ENCODE results near the gene FTHL17.

The FTHL17 gene

GRCh38 chrX:31092476-31092875 is 20.6 kb upstream of the FTHL17 start:
- H3K9me3 ChIP-seq (ENCODE audit: control insufficient read depth, low read length), result no peaks in the 10 kb centered on the region
- 92 to 100% methylated on average over 1 to 2 of the region's 3 CpGs for WGBS, 2 experiments
- H3K27ac ChIP-seq (ENCODE audit: insufficient read depth, low read depth, low read length, poor library complexity, severe bottlenecking), result no peak overlapping the region

GRCh38 chrX:31091819-31092218 is 20.0 kb upstream of the FTHL17 start:
- no peak overlapping the region for H3K27ac ChIP-seq (ENCODE audit: insufficient read depth, low read depth, low read length, poor library complexity, severe bottlenecking)
- no peaks in the 10 kb centered on the region for H3K4me1 ChIP-seq (ENCODE audit: control insufficient read depth, insufficient read depth, low read length)
- no peaks in the 10 kb centered on the region for H3K36me3 ChIP-seq (ENCODE audit: control insufficient read depth, insufficient read depth, low read length)
- no peaks in the 10 kb centered on the region for H3K9me3 ChIP-seq (ENCODE audit: control insufficient read depth, low read length)
- WGBS, 2 experiments, result 100% methylated on average over 1 of the region's 1 CpG
- no peaks in the 10 kb centered on the region for H3K27me3 ChIP-seq (ENCODE audit: control insufficient read depth, insufficient read depth, low read length, poor library complexity, severe bottlenecking)
- no peak overlapping the region for H3K4me3 ChIP-seq (ENCODE audit: insufficient read depth, low read depth, low read length)

More at GRCh38 chrX:31092476-31092875, 20.6 kb upstream of the FTHL17 start:
- no peaks in the 10 kb centered on the region for H3K36me3 ChIP-seq (ENCODE audit: control insufficient read depth, insufficient read depth, low read length)
- H3K4me1 ChIP-seq (ENCODE audit: control insufficient read depth, insufficient read depth, low read length), result no peaks in the 10 kb centered on the region
- no peak overlapping the region for H3K4me3 ChIP-seq (ENCODE audit: insufficient read depth, low read depth, low read length)
- no peaks in the 10 kb centered on the region for H3K27me3 ChIP-seq (ENCODE audit: control insufficient read depth, insufficient read depth, low read length, poor library complexity, severe bottlenecking)

- Histone ChIP-seq H3K27me3 (ENCODE audit: control insufficient read depth, insufficient read depth, low read length, poor library complexity, severe bottlenecking) (no peaks in the 10 kb centered on the region), H3K4me1 (ENCODE audit: control insufficient read depth, insufficient read depth, low read length) (no peaks in the 10 kb centered on the region), H3K4me3 (ENCODE audit: insufficient read depth, low read depth, low read length) (no peak overlapping the region), H3K9me3 (ENCODE audit: control insufficient read depth, low read length) (no peaks in the 10 kb centered on the region), H3K36me3 (ENCODE audit: control insufficient read depth, insufficient read depth, low read length) (no peaks in the 10 kb centered on the region), H3K27ac (ENCODE audit: insufficient read depth, low read depth, low read length, poor library complexity, severe bottlenecking) (no peak overlapping the region)
- 80 to 83% methylated on average over 1 of the region's 2 CpGs for WGBS, 2 experiments
Measured at GRCh38 chrX:31074522-31074921, 2.7 kb upstream of the FTHL17 start.

- H3K9me3 ChIP-seq (ENCODE audit: control insufficient read depth, low read length), result no peaks in the 10 kb centered on the region
- no peaks in the 10 kb centered on the region for H3K27me3 ChIP-seq (ENCODE audit: control insufficient read depth, insufficient read depth, low read length, poor library complexity, severe bottlenecking)
- no peaks in the 10 kb centered on the region for H3K36me3 ChIP-seq (ENCODE audit: control insufficient read depth, insufficient read depth, low read length)
- H3K4me3 ChIP-seq (ENCODE audit: insufficient read depth, low read depth, low read length), result no peak overlapping the region
- 94 to 96% methylated on average over 18 of the region's 18 CpGs for WGBS, 2 experiments
- H3K4me1 ChIP-seq (ENCODE audit: control insufficient read depth, insufficient read depth, low read length), result no peaks in the 10 kb centered on the region
- H3K27ac ChIP-seq (ENCODE audit: insufficient read depth, low read depth, low read length, poor library complexity, severe bottlenecking), result no peak overlapping the region
Measured at GRCh38 chrX:31071262-31071661, 579 bp downstream of the FTHL17 start.

GRCh38 chrX:31070057-31070468 is 1.8 kb downstream of the FTHL17 start:
- H3K27ac ChIP-seq (ENCODE audit: insufficient read depth, low read depth, low read length, poor library complexity, severe bottlenecking), result no peak overlapping the region
- H3K36me3 ChIP-seq (ENCODE audit: control insufficient read depth, insufficient read depth, low read length), result no peaks in the 10 kb centered on the region
- H3K9me3 ChIP-seq (ENCODE audit: control insufficient read depth, low read length), result no peaks in the 10 kb centered on the region
- no peaks in the 10 kb centered on the region for H3K4me1 ChIP-seq (ENCODE audit: control insufficient read depth, insufficient read depth, low read length)
- no peaks in the 10 kb centered on the region for H3K27me3 ChIP-seq (ENCODE audit: control insufficient read depth, insufficient read depth, low read length, poor library complexity, severe bottlenecking)
- no peak overlapping the region for H3K4me3 ChIP-seq (ENCODE audit: insufficient read depth, low read depth, low read length)

GRCh38 chrX:31063114-31063513 is 8.7 kb downstream of the FTHL17 start:
- H3K27ac ChIP-seq (ENCODE audit: insufficient read depth, low read depth, low read length, poor library complexity, severe bottlenecking), result no peak overlapping the region
- no peaks in the 10 kb centered on the region for H3K4me1 ChIP-seq (ENCODE audit: control insufficient read depth, insufficient read depth, low read length)
- H3K36me3 ChIP-seq (ENCODE audit: control insufficient read depth, insufficient read depth, low read length), result no peaks in the 10 kb centered on the region
- WGBS, 2 experiments, result 92 to 100% methylated on average over 1 of the region's 1 CpG
- no peaks in the 10 kb centered on the region for H3K27me3 ChIP-seq (ENCODE audit: control insufficient read depth, insufficient read depth, low read length, poor library complexity, severe bottlenecking)
- H3K9me3 ChIP-seq (ENCODE audit: control insufficient read depth, low read length), result no peaks in the 10 kb centered on the region
- no peak overlapping the region for H3K4me3 ChIP-seq (ENCODE audit: insufficient read depth, low read depth, low read length)

- 91 to 98% methylated on average over 2 to 3 of the region's 3 CpGs for WGBS, 2 experiments
- H3K27me3 ChIP-seq (ENCODE audit: control insufficient read depth, insufficient read depth, low read length, poor library complexity, severe bottlenecking), result no peaks in the 10 kb centered on the region
- H3K4me3 ChIP-seq (ENCODE audit: insufficient read depth, low read depth, low read length), result no peak overlapping the region
- H3K27ac ChIP-seq (ENCODE audit: insufficient read depth, low read depth, low read length, poor library complexity, severe bottlenecking), result no peak overlapping the region
- no peaks in the 10 kb centered on the region for H3K9me3 ChIP-seq (ENCODE audit: control insufficient read depth, low read length)
- H3K36me3 ChIP-seq (ENCODE audit: control insufficient read depth, insufficient read depth, low read length), result no peaks in the 10 kb centered on the region
- H3K4me1 ChIP-seq (ENCODE audit: control insufficient read depth, insufficient read depth, low read length), result no peaks in the 10 kb centered on the region
Measured at GRCh38 chrX:31061091-31061490, 10.8 kb downstream of the FTHL17 start.

- WGBS, 2 experiments, result 76 to 79% methylated on average over 4 of the region's 4 CpGs
- Histone ChIP-seq H3K27ac (ENCODE audit: insufficient read depth, low read depth, low read length, poor library complexity, severe bottlenecking) (no peak overlapping the region), H3K27me3 (ENCODE audit: control insufficient read depth, insufficient read depth, low read length, poor library complexity, severe bottlenecking) (no peaks in the 10 kb centered on the region), H3K4me3 (ENCODE audit: insufficient read depth, low read depth, low read length) (no peak overlapping the region), H3K4me1 (ENCODE audit: control insufficient read depth, insufficient read depth, low read length) (no peaks in the 10 kb centered on the region), H3K9me3 (ENCODE audit: control insufficient read depth, low read length) (no peaks in the 10 kb centered on the region), H3K36me3 (ENCODE audit: control insufficient read depth, insufficient read depth, low read length) (no peaks in the 10 kb centered on the region)
Measured at GRCh38 chrX:31060016-31060415, 11.8 kb downstream of the FTHL17 start.

GRCh38 chrX:31058284-31058683 is 13.6 kb downstream of the FTHL17 start:
- 95 to 98% methylated on average over 7 of the region's 7 CpGs for WGBS, 2 experiments
- no peaks in the 10 kb centered on the region for H3K4me1 ChIP-seq (ENCODE audit: control insufficient read depth, insufficient read depth, low read length)

GRCh38 chrX:31057691-31058090 is 14.2 kb downstream of the FTHL17 start:
- WGBS, 2 experiments, result 86% methylated on average over 2 of the region's 4 CpGs; no CpG with 5 or more reads in 1 of the 2 experiments
- no peaks in the 10 kb centered on the region for H3K9me3 ChIP-seq (ENCODE audit: control insufficient read depth, low read length)
- H3K27ac ChIP-seq (ENCODE audit: insufficient read depth, low read depth, low read length, poor library complexity, severe bottlenecking), result no peak overlapping the region
- H3K4me3 ChIP-seq (ENCODE audit: insufficient read depth, low read depth, low read length), result no peak overlapping the region
- H3K27me3 ChIP-seq (ENCODE audit: control insufficient read depth, insufficient read depth, low read length, poor library complexity, severe bottlenecking), result no peaks in the 10 kb centered on the region
- H3K36me3 ChIP-seq (ENCODE audit: control insufficient read depth, insufficient read depth, low read length), result no peaks in the 10 kb centered on the region
- no peaks in the 10 kb centered on the region for H3K4me1 ChIP-seq (ENCODE audit: control insufficient read depth, insufficient read depth, low read length)

More at GRCh38 chrX:31058284-31058683, 13.6 kb downstream of the FTHL17 start:
- H3K9me3 ChIP-seq (ENCODE audit: control insufficient read depth, low read length), result no peaks in the 10 kb centered on the region
- no peak overlapping the region for H3K27ac ChIP-seq (ENCODE audit: insufficient read depth, low read depth, low read length, poor library complexity, severe bottlenecking)
- H3K36me3 ChIP-seq (ENCODE audit: control insufficient read depth, insufficient read depth, low read length), result no peaks in the 10 kb centered on the region
- H3K4me3 ChIP-seq (ENCODE audit: insufficient read depth, low read depth, low read length), result no peak overlapping the region
- H3K27me3 ChIP-seq (ENCODE audit: control insufficient read depth, insufficient read depth, low read length, poor library complexity, severe bottlenecking), result no peaks in the 10 kb centered on the region

- no peaks in the 10 kb centered on the region for H3K4me1 ChIP-seq (ENCODE audit: control insufficient read depth, insufficient read depth, low read length)
- H3K4me3 ChIP-seq (ENCODE audit: insufficient read depth, low read depth, low read length), result no peak overlapping the region
- WGBS, 2 experiments, result 84 to 88% methylated on average over 3 of the region's 3 CpGs
Measured at GRCh38 chrX:31057291-31057690, 14.6 kb downstream of the FTHL17 start.

More at GRCh38 chrX:31057291-31057690, 14.6 kb downstream of the FTHL17 start:
- no peaks in the 10 kb centered on the region for H3K9me3 ChIP-seq (ENCODE audit: control insufficient read depth, low read length)
- no peaks in the 10 kb centered on the region for H3K27me3 ChIP-seq (ENCODE audit: control insufficient read depth, insufficient read depth, low read length, poor library complexity, severe bottlenecking)
- no peaks in the 10 kb centered on the region for H3K36me3 ChIP-seq (ENCODE audit: control insufficient read depth, insufficient read depth, low read length)
- no peak overlapping the region for H3K27ac ChIP-seq (ENCODE audit: insufficient read depth, low read depth, low read length, poor library complexity, severe bottlenecking)
